ENCODE measurements around the gene COX7A1. TPM values are rescaled to one million over a fixed set of nuclear protein-coding genes. Genes with fewer than 3 reads are reported as not detected.

Gene COX7A1
- total and polyA plus RNA-seq, 2 donors (not counting 1 experiment from before 2014, with no cell fraction given): 42.5 to 77.9 TPM

DNA sequence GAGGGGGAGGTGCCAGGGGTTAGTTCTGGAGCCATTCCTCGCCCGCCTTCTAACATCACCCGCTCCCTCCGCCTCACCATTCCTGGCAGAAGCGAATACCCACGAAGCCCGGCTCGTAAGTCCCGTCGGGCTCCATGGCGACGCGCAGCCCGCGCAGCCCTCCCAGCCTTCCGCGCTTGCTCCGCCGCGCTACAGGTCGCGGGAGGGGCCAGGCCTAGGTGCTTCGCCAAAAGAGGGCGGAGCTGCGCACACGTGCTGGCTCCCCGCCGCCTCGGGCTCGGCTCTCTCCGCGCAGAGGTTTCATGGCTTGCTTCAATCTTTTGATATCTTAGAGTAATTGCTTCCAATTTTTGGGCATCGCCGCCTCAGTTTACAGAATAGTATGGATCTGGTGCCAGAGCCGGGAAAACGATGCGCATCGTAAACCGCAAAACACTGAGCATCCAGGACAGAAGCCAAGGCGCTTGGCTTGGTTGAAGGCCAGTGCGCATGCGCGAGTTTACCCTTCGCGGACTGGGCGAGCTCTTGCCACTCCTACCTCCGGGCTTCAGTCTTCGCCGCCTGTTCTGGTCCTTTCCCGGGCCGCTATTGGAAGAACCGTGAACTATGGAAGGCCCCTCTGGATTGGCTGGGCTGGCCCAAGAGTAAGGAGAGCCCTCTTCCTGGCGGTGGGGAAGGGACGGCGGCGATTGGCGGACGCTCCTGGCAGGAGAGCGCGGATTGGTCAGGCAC, 37.4 kb downstream of the COX7A1 start, which contains the start of gene POLR2I:
TSS of gene POLR2I (minus strand) at position 155 of the 732 bp plus-strand sequence. CDS start at position 136, 19 bp downstream.
- Histone ChIP-seq H3K9me3 (ENCODE audit: control insufficient read depth, insufficient read depth, low read depth, low read length) (no peaks in the 10 kb centered on the region), H3K4me2 (ENCODE audit: extremely low read depth, insufficient read depth, low read length) (peak within 1 kb of the TSS; percentile 100), H3K79me2 (ENCODE audit: control insufficient read depth, insufficient read depth, low read length) (peaks cover 21% of the 10 kb centered on the region), H3K4me3 (replicated peaks in 1 of 4; ENCODE audit: control extremely low read depth in 1 of 4, insufficient read depth in 1 of 4, low read depth in 3 of 4, low read length in 4 of 4) (peak within 1 kb of the TSS; percentile 71 to 90 (median 82)), H3K27me3 (ENCODE audit: control insufficient read depth, insufficient read depth, low read length) (no peaks in the 10 kb centered on the region), H2AFZ (ENCODE audit: low read length) (peak within 1 kb of the TSS; percentile 89), H3K36me3 (ENCODE audit: control insufficient read depth, insufficient read depth, low read length) (peaks cover 15% of the 10 kb centered on the region), H3K27ac (ENCODE audit: insufficient read depth, low read length) (peak within 1 kb of the TSS; percentile 96), H4K20me1 (ENCODE audit: control insufficient read depth, extremely low read depth, insufficient read depth, low read length) (no peaks in the 10 kb centered on the region), H3K4me1 (ENCODE audit: control insufficient read depth, extremely low read depth, insufficient read depth, low read length) (peaks cover 10% of the 10 kb centered on the region), H3K9ac (ENCODE audit: insufficient read depth, low read length) (peak within 1 kb of the TSS; percentile 87)
- DNase-seq (ENCODE audit: low read depth in 2 of 2): peak; percentile 100
- no peak for TF ChIP-seq CTCF (conservative IDR thresholded peaks at IDR 0.05 in 1 of 2, IDR thresholded peaks at IDR 0.05 in 1 of 2; ENCODE audit: low read depth in 1 of 2, low read length in 2 of 2)

GRCh38 chr19:36113894-36114720, 38.1 kb downstream of the COX7A1 start:
- H3K79me2 ChIP-seq (ENCODE audit: control insufficient read depth, insufficient read depth, low read length): peaks cover 21% of the 10 kb centered on the region
- no peaks in the 10 kb centered on the region for H3K9me3 ChIP-seq (ENCODE audit: control insufficient read depth, insufficient read depth, low read depth, low read length)
- H3K9ac ChIP-seq (ENCODE audit: insufficient read depth, low read length): peak overlapping the region; percentile 87
- H3K27me3 ChIP-seq (ENCODE audit: control insufficient read depth, insufficient read depth, low read length): no peaks in the 10 kb centered on the region
- DNase-seq (ENCODE audit: low read depth in 2 of 2): peak; percentile 24 to 33
- peak overlapping the region; percentile 96 for H3K27ac ChIP-seq (ENCODE audit: insufficient read depth, low read length)
- H4K20me1 ChIP-seq (ENCODE audit: control insufficient read depth, extremely low read depth, insufficient read depth, low read length): no peaks in the 10 kb centered on the region
- H3K4me2 ChIP-seq (ENCODE audit: extremely low read depth, insufficient read depth, low read length): peak overlapping the region; percentile 100
- peak in 1 of 2 donors; percentile 2 for TF ChIP-seq CTCF (conservative IDR thresholded peaks at IDR 0.05 in 1 of 2, IDR thresholded peaks at IDR 0.05 in 1 of 2; ENCODE audit: low read depth in 1 of 2, low read length in 2 of 2)
- no peak for TF ChIP-seq EZH2 (IDR thresholded peaks at IDR 0.05; ENCODE audit: low read length, missing control alignments)
- H2AFZ ChIP-seq (ENCODE audit: low read length): peak overlapping the region; percentile 89
- H3K4me1 ChIP-seq (ENCODE audit: control insufficient read depth, extremely low read depth, insufficient read depth, low read length): peaks cover 10% of the 10 kb centered on the region
- peak overlapping the region; percentile 71 to 90 (median 75) for H3K4me3 ChIP-seq (replicated peaks in 1 of 4; ENCODE audit: control extremely low read depth in 1 of 4, insufficient read depth in 1 of 4, low read depth in 3 of 4, low read length in 4 of 4)
- peaks cover 15% of the 10 kb centered on the region for H3K36me3 ChIP-seq (ENCODE audit: control insufficient read depth, insufficient read depth, low read length)

DNA sequence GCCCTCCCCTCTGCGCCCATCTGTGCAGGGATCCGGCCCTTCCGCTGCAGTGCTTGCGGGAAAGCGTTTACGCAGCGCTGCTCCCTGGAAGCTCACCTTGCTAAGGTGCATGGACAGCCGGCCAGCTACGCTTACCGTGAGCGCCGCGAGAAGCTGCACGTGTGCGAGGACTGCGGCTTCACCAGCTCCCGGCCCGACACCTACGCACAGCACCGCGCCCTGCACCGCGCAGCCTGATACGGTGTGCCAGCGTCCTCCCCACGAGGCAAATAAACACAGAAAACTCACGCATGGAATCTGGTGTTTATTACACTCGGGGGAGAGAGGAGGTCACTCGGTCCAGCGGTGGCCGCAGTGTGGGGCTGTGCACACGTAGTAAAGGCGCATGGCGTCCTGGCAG, 38.8 kb downstream of the COX7A1 start:
- no peak for TF ChIP-seq CTCF (conservative IDR thresholded peaks at IDR 0.05 in 1 of 2, IDR thresholded peaks at IDR 0.05 in 1 of 2; ENCODE audit: low read depth in 1 of 2, low read length in 2 of 2)
- no peak for TF ChIP-seq EZH2 (IDR thresholded peaks at IDR 0.05; ENCODE audit: low read length, missing control alignments)
- DNase-seq (ENCODE audit: low read depth in 2 of 2): no peak
- Histone ChIP-seq H3K36me3 (ENCODE audit: control insufficient read depth, insufficient read depth, low read length) (peaks cover 15% of the 10 kb centered on the region), H3K9ac (ENCODE audit: insufficient read depth, low read length) (no peak overlapping the region), H3K9me3 (ENCODE audit: control insufficient read depth, insufficient read depth, low read depth, low read length) (no peaks in the 10 kb centered on the region), H3K4me2 (ENCODE audit: extremely low read depth, insufficient read depth, low read length) (peak overlapping the region; percentile 100), H2AFZ (ENCODE audit: low read length) (no peak overlapping the region), H3K4me1 (ENCODE audit: control insufficient read depth, extremely low read depth, insufficient read depth, low read length) (peaks cover 10% of the 10 kb centered on the region), H3K27ac (ENCODE audit: insufficient read depth, low read length) (no peak overlapping the region), H3K4me3 (replicated peaks in 1 of 4; ENCODE audit: control extremely low read depth in 1 of 4, insufficient read depth in 1 of 4, low read depth in 3 of 4, low read length in 4 of 4) (peak overlapping the region; percentile 71 to 90 (median 75)), H3K79me2 (ENCODE audit: control insufficient read depth, insufficient read depth, low read length) (peaks cover 21% of the 10 kb centered on the region), H3K27me3 (ENCODE audit: control insufficient read depth, insufficient read depth, low read length) (no peaks in the 10 kb centered on the region), H4K20me1 (ENCODE audit: control insufficient read depth, extremely low read depth, insufficient read depth, low read length) (no peaks in the 10 kb centered on the region)

Measured in fibroblast of lung (primary cell).